HepG2 (cell line): ENCODE results near the gene TOMM6. TPM values are rescaled to one million over a fixed set of nuclear protein-coding genes. Genes with fewer than 3 reads are reported as not detected.
A peak's percentile ranks its signal among the peaks of the same experiment; 100 is the strongest.

Source experiments
- ATAC-seq: fragments of 200-7000 bp; cut with Tn5 transposase; 3 replicates; pipeline ENCODE4 v1.9.1; 2020; ENCODE audit warnings: mild to moderate bottlenecking, moderate library complexity
- BruUV-seq: library from RNA; stranded (reverse); fragments of 400-500 nt; replicated peaks from 2 replicates; lab custom pipeline; 2021; lab: Mats Ljungman, UMichigan
- CTCF ChIA-PET: fragments of 300-600 bp; formaldehyde crosslinking; extraction: SDS; loops from one replicate; lab custom pipeline; 2021; ENCODE audit warnings: low total read pairs, inconsistent platforms, low intra/inter-chr PET ratio; lab: Yijun Ruan, JAX
- POLR2A ChIA-PET: fragments of 350-600 bp; sonication (Branson Sonifier 250); formaldehyde crosslinking; loops from one replicate; lab custom pipeline; 2020; ENCODE audit warnings: antibody characterized with exemption, inconsistent platforms; lab: Yijun Ruan, JAX
- DNase-seq: peaks from one replicate; pipeline ENCODE4 v3.0.0-alpha.2; 2015; ENCODE audit warnings: low spot score
- FAIRE-seq: peaks from 3 replicates; lab custom pipeline; 2011; peaks lifted over from hg19 to GRCh38; lab: Jason Lieb, UNC
- H2AFZ ChIP-seq: one replicate; pipeline ENCODE4 v1.6.1; 2011; ENCODE audit warnings: low read length, inconsistent platforms
- H3K27ac ChIP-seq: fragments of 300-600 bp; 3 replicates; pipeline ENCODE4 v1.8.0; 2011; ENCODE audit warnings: mixed run types, mild to moderate bottlenecking, mixed read lengths, low read length, inconsistent platforms; ENCODE audit not compliant: insufficient read depth; ENCODE audit errors: extremely low read length
- H3K27me3 ChIP-seq, 2 experiments: fragments of 200-600 bp in 1 of 2; 2 replicates in 1 of 2; 3 replicates in 1 of 2; pipeline versions ENCODE4 v1.6.0 to v1.8.0; 2011; ENCODE audit warnings: low read length in 2 of 2, mild to moderate bottlenecking in 2 of 2, moderate library complexity in 2 of 2, inconsistent platforms in 1 of 2; ENCODE audit not compliant: insufficient read depth in 2 of 2, control insufficient read depth in 1 of 2
- H3K36me3 ChIP-seq, 2 experiments: fragments of 200-600 bp in 1 of 2; replicated peaks in 1 of 2; 2 replicates in 1 of 2; 3 replicates in 1 of 2; pipeline versions ENCODE4 v1.5.1 to v1.8.0; 2011; ENCODE audit warnings: low read length in 2 of 2, inconsistent platforms in 1 of 2; ENCODE audit not compliant: insufficient read depth in 2 of 2, control insufficient read depth in 1 of 2
- H3K4me1 ChIP-seq: 2 replicates; pipeline ENCODE4 v1.5.1; 2012; ENCODE audit warnings: low read length, inconsistent platforms; ENCODE audit not compliant: insufficient read depth
- H3K4me2 ChIP-seq: 2 replicates; pipeline ENCODE4 v1.6.0; 2011; ENCODE audit warnings: low read depth, low read length, inconsistent platforms
- H3K4me3 ChIP-seq, 3 experiments: fragments of 200-600 bp in 1 of 3; sonication (generic), shearing (Covaris generic) in 1 of 3; replicated peaks in 1 of 3; 2 replicates each; pipeline ENCODE4 v1.5.1; 2011 to 2016; ENCODE audit warnings: low read length in 3 of 3, inconsistent platforms in 2 of 3, low read depth in 2 of 3, mild to moderate bottlenecking in 2 of 3, control low read depth in 1 of 3, mixed read lengths in 1 of 3; ENCODE audit not compliant: insufficient read depth in 1 of 3
- H3K79me2 ChIP-seq: one replicate; pipeline ENCODE4 v1.6.1; 2011; ENCODE audit warnings: low read length, inconsistent platforms; ENCODE audit not compliant: insufficient read depth
- H3K9ac ChIP-seq: 2 replicates; pipeline ENCODE4 v1.6.0; 2011; ENCODE audit warnings: mild to moderate bottlenecking, low read depth, low read length, inconsistent platforms; ENCODE audit not compliant: insufficient read depth
- H3K9me3 ChIP-seq: 2 replicates; pipeline ENCODE4 v1.5.1; 2012; ENCODE audit warnings: mild to moderate bottlenecking, low read length
- H4K20me1 ChIP-seq: 2 replicates; pipeline ENCODE4 v1.6.0; 2011; ENCODE audit warnings: inconsistent platforms, mild to moderate bottlenecking, low read length, moderate library complexity; ENCODE audit not compliant: insufficient read depth
- FOXA3 ChIP-seq: IDR thresholded peaks from 2 replicates; pipeline ENCODE4 v1.6.1; 2016; ENCODE audit warnings: missing genetic modification reagents, missing compliant biosample characterization
- MED8 ChIP-seq: sonication (generic); formaldehyde crosslinking; IDR thresholded peaks from 2 replicates; pipeline ENCODE4 v1.8.1; 2023; ENCODE audit warnings: mild to moderate bottlenecking, missing genetic modification reagents; ENCODE audit not compliant: insufficient replicate concordance
- TGIF2 ChIP-seq: IDR thresholded peaks from 2 replicates; pipeline ENCODE4 v1.6.1; 2016; ENCODE audit warnings: control low read depth, missing compliant biosample characterization
- ZNF556 ChIP-seq: sonication (generic); formaldehyde crosslinking; IDR thresholded peaks from 2 replicates; pipeline ENCODE4 v1.4.0; 2020; ENCODE audit warnings: mild to moderate bottlenecking, missing genetic modification reagents, borderline replicate concordance
- WGBS: methylation state at CpG from one replicate; pipeline ENCODE4 v1.1.6; 2017; ENCODE audit warnings: low lambda C conversion rate; 5-methylcytosine and 5-hydroxymethylcytosine counted together
- in situ Hi-C: cut with HindIII; loops from 2 replicates; pipeline ENCODE4 v1.10.0; 2017; ENCODE audit warnings: low pct_unique_long_range_greater_than_20kb; ENCODE audit not compliant: extremely low pct_ligation_motif_present
- intact Hi-C: fragments of 100-400 bp; cut with micrococcal nuclease; formaldehyde crosslinking; loops from one replicate; pipeline ENCODE4 v1.10.0; 2022; ENCODE audit not compliant: unreplicated experiment
- polyA plus RNA-seq, 8 experiments: library from polyadenylated mRNA; depleted of rRNA in 3 of 8; stranded (reverse) in 7 of 8; unstranded in 1 of 8; fragments of >200 nt; fragmentation: Illumina TruSeq in 4 of 8; extraction: Trizol in 4 of 8; gene quantifications; 2 replicates each; pipeline versions ENCODE4 v1.2.1 to v1.2.3, GENCODE V29; 2011 to 2016; ENCODE audit warnings: low read depth in 4 of 8, missing spikeins in 1 of 8, mixed read lengths in 1 of 8; ENCODE audit not compliant: insufficient read depth in 1 of 8
- total RNA-seq, 5 experiments: library from RNA; depleted of rRNA; stranded (reverse); fragments of >200 nt; fragmentation: Illumina TruSeq; extraction: Trizol; gene quantifications; 2 replicates each; pipeline ENCODE4 v1.2.3, GENCODE V29; 2016; ENCODE audit warnings: low read depth in 1 of 5
- TF ChIP-seq, protein P1 (sequence below): sonication (generic); formaldehyde crosslinking; IDR thresholded peaks from 2 replicates; pipeline ENCODE4 v1.8.0; 2022; ENCODE audit warnings: low read depth, missing genetic modification reagents
- TF ChIP-seq, protein P2 (sequence below): sonication (generic); formaldehyde crosslinking; conservative IDR thresholded peaks from 2 replicates; pipeline ENCODE4 v1.4.0; 2020; ENCODE audit warnings: mild to moderate bottlenecking, missing genetic modification reagents, moderate library complexity
- TF ChIP-seq, protein P3 (sequence below): sonication (generic); formaldehyde crosslinking; IDR thresholded peaks from 2 replicates; pipeline ENCODE4 v1.8.0; 2022; ENCODE audit warnings: missing genetic modification reagents, mild to moderate bottlenecking, borderline replicate concordance
- TF ChIP-seq, protein P4 (sequence below): sonication (generic); formaldehyde crosslinking; IDR thresholded peaks from 2 replicates; pipeline ENCODE4 v1.5.1; 2020; ENCODE audit warnings: mild to moderate bottlenecking, missing genetic modification reagents, moderate library complexity

TOMM6 gene
- total and polyA plus RNA-seq, 2 of the 13 experiments (the other 11 are each of a cell fraction or from before 2014, with no cell fraction given), result 320 to 321 TPM

DNA sequence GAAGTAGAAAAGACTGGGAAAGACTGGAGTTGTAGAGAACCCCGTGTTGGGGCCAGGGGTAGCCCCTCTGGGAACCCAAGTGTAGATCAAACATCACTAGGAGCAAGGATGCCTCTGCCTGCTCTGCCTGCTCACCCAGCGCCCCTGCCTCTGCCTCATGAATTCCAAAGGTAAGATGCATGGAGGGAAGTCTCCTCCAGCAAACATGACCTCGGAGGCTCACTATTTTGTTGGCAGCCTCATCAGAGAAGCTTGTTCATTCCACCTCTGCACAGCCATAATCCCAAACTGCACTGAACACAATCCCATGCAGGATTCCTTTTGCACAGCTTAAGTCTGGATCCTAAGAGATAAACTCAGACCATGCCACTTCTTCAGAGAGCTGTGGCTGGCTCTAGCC lies 12.7 kb upstream of the TOMM6 start (continued):
- no peak for TF ChIP-seq MED8 (CRISPR knock-in tag)
- TF ChIP-seq, protein P1, sequence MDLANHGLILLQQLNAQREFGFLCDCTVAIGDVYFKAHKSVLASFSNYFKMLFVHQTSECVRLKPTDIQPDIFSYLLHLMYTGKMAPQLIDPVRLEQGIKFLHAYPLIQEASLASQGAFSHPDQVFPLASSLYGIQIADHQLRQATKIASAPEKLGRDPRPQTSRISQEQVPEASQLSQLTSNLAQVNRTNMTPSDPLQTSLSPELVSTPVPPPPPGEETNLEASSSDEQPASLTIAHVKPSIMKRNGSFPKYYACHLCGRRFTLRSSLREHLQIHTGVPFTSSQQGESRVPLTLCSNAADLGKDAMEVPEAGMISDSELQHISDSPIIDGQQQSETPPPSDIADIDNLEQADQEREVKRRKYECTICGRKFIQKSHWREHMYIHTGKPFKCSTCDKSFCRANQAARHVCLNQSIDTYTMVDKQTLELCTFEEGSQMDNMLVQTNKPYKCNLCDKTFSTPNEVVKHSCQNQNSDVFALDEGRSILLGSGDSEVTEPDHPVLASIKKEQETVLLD (CRISPR knock-in tag), result no peak
- TF ChIP-seq TGIF2 (CRISPR knock-in tag), result no peak

DNA sequence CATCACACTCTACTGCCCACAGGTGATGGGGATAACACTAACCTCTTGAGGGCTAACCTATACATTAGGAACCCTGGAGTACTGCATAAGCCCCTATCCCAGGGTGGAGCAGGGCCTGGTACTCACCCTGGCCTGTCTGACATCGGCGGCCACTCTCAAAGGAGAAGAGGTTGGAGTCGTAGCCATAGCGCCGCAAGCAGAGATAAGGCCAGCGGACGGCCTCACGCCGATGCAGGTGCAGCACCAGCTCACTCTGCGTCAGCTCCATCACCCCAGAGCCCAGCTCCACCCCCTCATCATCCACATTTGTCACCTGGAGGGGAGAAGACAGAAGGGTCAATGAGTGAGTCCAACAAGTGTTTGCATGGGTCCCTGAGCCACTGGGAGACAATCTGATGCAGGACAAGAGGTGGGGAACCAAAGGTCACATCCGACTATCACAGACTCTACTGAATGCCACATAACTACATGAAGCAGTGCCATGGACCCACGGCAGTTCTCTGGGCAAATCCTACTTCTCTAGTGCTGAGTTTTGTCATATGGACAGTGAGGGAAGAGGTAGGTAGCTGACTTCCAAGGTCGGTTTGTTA lies 12.1 kb upstream of the TOMM6 start:
- no peak for DNase-seq
- no peaks in the 10 kb centered on the region for H3K9me3 ChIP-seq
- no peak overlapping the region for H3K27ac ChIP-seq
- peaks cover 4% of the 10 kb centered on the region for H3K79me2 ChIP-seq
- H3K4me1 ChIP-seq, result peaks cover 23% of the 10 kb centered on the region
- POLR2A ChIA-PET, result interaction anchor here (1.3 to 2.8 kb wide), 3 partner anchors 27 to 41 kb away, joined by 5 to 14 read pairs (median 6); no protein-coding TSS in a partner anchor
- ATAC-seq, result no peak
- intact Hi-C loops, result loop anchor here (5.0 kb wide), 1 partner anchor 173 kb away; no protein-coding TSS in a partner anchor
- H3K36me3 ChIP-seq, result peaks cover 20 to 48% of the 10 kb centered on the region in 2 experiments
- 86% methylated on average over 13 of the region's 13 CpGs for WGBS
- CTCF ChIA-PET, result interaction anchor here (1.2 to 4.4 kb wide), 6 partner anchors 11 to 269 kb away, joined by 4 to 61 read pairs (median 9); partner anchors contain the start of gene TFEB
- H3K27me3 ChIP-seq, result no peaks in the 10 kb centered on the region
- H2AFZ ChIP-seq, result no peak overlapping the region
- in situ Hi-C loops, result loop anchor here (5.0 to 25.0 kb wide), 2 partner anchors 38 to 437 kb away; partner anchors contain the start of genes MRPS10 and TFEB
- no TSS peak for BruUV-seq
- no peaks in the 10 kb centered on the region for H4K20me1 ChIP-seq
- no peak for FAIRE-seq
- no peak overlapping the region for H3K4me2 ChIP-seq
- H3K4me3 ChIP-seq, result no peak overlapping the region
- no peak overlapping the region for H3K9ac ChIP-seq
- TF ChIP-seq, protein P2, sequence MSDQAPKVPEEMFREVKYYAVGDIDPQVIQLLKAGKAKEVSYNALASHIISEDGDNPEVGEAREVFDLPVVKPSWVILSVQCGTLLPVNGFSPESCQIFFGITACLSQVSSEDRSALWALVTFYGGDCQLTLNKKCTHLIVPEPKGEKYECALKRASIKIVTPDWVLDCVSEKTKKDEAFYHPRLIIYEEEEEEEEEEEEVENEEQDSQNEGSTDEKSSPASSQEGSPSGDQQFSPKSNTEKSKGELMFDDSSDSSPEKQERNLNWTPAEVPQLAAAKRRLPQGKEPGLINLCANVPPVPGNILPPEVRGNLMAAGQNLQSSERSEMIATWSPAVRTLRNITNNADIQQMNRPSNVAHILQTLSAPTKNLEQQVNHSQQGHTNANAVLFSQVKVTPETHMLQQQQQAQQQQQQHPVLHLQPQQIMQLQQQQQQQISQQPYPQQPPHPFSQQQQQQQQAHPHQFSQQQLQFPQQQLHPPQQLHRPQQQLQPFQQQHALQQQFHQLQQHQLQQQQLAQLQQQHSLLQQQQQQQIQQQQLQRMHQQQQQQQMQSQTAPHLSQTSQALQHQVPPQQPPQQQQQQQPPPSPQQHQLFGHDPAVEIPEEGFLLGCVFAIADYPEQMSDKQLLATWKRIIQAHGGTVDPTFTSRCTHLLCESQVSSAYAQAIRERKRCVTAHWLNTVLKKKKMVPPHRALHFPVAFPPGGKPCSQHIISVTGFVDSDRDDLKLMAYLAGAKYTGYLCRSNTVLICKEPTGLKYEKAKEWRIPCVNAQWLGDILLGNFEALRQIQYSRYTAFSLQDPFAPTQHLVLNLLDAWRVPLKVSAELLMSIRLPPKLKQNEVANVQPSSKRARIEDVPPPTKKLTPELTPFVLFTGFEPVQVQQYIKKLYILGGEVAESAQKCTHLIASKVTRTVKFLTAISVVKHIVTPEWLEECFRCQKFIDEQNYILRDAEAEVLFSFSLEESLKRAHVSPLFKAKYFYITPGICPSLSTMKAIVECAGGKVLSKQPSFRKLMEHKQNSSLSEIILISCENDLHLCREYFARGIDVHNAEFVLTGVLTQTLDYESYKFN, result 0 out of 2 replicates have a peak, but pooled peaks have one; percentile 5
- no peak for TF ChIP-seq FOXA3 (CRISPR knock-in tag)
- TF ChIP-seq, protein P3, sequence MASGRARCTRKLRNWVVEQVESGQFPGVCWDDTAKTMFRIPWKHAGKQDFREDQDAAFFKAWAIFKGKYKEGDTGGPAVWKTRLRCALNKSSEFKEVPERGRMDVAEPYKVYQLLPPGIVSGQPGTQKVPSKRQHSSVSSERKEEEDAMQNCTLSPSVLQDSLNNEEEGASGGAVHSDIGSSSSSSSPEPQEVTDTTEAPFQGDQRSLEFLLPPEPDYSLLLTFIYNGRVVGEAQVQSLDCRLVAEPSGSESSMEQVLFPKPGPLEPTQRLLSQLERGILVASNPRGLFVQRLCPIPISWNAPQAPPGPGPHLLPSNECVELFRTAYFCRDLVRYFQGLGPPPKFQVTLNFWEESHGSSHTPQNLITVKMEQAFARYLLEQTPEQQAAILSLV (CRISPR knock-in tag), result no peak
- TF ChIP-seq, protein P4, sequence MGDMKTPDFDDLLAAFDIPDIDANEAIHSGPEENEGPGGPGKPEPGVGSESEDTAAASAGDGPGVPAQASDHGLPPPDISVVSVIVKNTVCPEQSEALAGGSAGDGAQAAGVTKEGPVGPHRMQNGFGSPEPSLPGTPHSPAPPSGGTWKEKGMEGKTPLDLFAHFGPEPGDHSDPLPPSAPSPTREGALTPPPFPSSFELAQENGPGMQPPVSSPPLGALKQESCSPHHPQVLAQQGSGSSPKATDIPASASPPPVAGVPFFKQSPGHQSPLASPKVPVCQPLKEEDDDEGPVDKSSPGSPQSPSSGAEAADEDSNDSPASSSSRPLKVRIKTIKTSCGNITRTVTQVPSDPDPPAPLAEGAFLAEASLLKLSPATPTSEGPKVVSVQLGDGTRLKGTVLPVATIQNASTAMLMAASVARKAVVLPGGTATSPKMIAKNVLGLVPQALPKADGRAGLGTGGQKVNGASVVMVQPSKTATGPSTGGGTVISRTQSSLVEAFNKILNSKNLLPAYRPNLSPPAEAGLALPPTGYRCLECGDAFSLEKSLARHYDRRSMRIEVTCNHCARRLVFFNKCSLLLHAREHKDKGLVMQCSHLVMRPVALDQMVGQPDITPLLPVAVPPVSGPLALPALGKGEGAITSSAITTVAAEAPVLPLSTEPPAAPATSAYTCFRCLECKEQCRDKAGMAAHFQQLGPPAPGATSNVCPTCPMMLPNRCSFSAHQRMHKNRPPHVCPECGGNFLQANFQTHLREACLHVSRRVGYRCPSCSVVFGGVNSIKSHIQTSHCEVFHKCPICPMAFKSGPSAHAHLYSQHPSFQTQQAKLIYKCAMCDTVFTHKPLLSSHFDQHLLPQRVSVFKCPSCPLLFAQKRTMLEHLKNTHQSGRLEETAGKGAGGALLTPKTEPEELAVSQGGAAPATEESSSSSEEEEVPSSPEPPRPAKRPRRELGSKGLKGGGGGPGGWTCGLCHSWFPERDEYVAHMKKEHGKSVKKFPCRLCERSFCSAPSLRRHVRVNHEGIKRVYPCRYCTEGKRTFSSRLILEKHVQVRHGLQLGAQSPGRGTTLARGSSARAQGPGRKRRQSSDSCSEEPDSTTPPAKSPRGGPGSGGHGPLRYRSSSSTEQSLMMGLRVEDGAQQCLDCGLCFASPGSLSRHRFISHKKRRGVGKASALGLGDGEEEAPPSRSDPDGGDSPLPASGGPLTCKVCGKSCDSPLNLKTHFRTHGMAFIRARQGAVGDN (CRISPR knock-in tag), result peak; percentile 43
- TF ChIP-seq ZNF556 (CRISPR knock-in tag), result peak; percentile 18; the same call in 1 of the 2 replicates
